NAMALWA (cell line): ENCODE measurements around the gene EIPR1.
"Not testable (repeated sequence)": the region's sequence is repeated elsewhere in the genome, so short reads cannot be mapped to it uniquely, and the experiment has no call there.

ENCODE experiments used
- DNase-seq: peaks from one replicate; pipeline ENCODE4 v3.0.0-alpha.2; 2015; ENCODE audit warnings: low spot score

EIPR1 gene

GRCh38 chr2:3211256-3212060 lies 166.2 kb downstream of the EIPR1 start:
- DNase-seq: no peak

- DNase-seq: no peak
Observed at GRCh38 chr2:3210257-3210656, 167.4 kb downstream of the EIPR1 start.

DNA sequence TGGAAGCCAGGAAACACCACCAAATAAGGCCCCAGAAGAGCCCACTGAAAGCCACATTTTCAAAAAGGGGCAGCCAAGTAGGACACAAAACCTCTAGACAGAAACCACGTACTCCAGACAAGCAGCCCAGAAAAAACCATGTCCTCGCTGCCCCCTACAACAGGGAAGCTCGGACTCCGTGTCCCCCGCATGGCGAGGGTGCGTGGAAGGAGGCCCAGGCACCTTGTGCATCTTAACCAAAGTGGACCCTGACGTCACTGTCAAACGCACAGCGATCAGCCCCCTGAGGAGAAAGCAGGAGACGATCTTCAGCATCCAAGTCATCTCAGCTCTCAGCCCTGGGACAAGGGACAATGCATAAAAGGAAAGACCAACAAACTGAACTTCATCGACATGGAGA lies 168.4 kb downstream of the EIPR1 start:
- no peak for DNase-seq

GRCh38 chr2:3208591-3208990 lies 169.0 kb downstream of the EIPR1 start:
- no peak for DNase-seq

- DNase-seq: no peak
Observed at GRCh38 chr2:3208179-3208578, 169.4 kb downstream of the EIPR1 start.

DNA sequence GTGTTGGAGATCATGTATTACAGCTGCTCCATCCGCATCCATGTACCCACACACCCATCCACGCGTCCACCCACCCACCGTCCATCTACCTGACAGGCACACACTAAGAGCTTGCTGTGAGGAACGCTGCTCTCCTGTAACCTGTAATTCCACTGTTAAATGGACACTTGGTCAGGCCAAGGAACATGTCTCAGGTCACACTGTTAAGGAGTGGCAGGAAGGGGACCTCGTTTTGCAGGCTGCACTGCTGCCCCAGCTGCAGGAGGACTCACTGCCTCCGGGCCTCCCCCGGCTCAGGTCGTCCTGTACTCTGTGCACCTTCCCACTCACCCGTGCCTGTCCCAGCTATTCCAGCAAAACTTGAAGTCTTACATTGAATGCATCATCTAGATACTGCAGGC lies 170.5 kb downstream of the EIPR1 start:
- DNase-seq: no peak

GRCh38 chr2:3205845-3206244 lies 171.8 kb downstream of the EIPR1 start:
- no peak for DNase-seq

- DNase-seq: no peak
Observed at GRCh38 chr2:3204031-3204821, 173.4 kb downstream of the EIPR1 start.

DNA sequence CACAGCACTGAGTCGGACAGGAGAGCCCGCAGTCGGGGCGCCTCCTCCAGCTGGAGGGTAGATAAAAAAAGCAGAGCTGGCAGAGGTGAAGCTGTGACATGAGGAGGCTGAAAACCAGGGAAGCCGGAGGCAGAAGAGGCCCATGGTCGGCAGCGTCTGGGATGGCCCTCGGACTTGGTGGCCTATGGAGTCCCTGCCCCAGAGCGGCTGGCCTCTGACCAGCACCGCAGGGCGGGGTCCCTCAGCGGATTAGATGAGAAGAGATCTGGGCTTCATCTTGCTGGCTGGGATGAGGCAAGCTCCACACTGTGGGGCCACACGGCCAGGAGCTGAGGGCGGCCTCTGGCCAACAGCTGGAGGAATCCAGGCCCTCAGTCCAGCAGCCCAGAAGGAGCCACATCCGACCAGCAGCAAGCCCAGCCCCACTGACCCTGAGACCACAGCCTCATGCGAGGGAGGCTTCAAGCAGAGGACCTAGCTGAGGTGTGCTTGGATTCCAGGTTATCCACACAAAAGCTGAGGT lies 174.1 kb downstream of the EIPR1 start:
- DNase-seq: no peak

DNA sequence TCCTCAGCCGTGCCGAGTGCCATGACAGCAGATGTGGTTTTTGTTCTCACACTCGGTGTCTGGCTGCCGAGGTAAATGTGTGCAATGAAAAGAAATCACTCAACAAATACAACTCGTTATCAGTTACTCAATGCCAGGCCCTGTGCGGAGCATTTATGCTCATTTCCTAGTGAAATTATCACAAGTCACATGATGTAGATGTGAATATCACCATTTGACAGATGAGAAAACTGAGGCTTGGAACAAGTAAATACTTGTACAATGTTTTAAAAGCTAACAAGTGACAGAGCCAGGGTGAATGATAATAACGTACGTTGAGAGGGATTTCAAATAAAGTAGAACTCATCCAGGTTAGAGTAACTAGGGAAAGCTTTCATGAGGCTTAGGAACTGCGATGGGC lies 174.7 kb downstream of the EIPR1 start:
- no peak for DNase-seq

DNA sequence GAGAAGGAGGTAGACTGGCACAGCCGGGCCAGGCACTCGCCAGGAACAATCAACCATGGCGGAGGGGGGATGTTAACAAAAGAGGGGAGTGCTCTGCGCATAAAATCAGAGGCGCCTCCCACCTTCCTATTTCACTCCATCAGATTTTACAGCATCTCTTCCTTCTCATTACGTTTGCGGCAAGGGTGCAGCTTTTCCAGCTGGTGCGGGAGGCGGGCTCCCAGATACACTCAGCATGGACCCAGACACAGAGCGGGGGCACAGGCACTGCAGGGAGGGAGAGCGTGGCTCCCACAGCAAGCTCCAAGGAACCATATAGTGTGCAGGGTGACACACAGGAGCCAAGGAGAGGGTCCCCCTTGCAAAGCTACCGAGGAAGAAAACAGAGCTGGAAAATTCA lies 176.3 kb downstream of the EIPR1 start:
- no peak for DNase-seq

DNA sequence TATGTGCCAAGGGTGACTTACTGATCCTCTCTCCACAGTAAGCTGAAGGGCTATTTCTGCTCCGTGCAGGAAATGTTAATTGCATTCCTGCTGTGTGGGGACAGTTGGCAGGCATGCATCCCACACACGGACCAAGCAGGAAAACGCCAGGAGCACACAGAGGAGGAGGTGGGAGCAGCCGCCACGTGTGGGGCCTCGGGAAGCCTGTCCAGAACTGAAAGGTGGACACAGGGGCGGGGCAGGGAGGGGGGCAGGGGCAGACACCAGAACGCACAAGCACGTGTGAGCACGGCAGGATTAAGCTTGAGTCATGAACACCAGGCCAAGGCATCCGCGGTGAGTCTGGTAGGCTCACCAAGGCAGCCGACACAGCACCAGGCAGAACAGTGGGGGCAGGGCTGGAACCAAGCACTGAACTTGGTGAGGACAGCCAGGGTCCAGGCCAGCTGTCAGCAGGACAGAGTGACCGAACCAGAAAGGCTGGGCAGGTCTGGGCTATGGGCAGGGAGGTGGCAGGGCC lies 177.1 kb downstream of the EIPR1 start:
- DNase-seq: no peak

DNA sequence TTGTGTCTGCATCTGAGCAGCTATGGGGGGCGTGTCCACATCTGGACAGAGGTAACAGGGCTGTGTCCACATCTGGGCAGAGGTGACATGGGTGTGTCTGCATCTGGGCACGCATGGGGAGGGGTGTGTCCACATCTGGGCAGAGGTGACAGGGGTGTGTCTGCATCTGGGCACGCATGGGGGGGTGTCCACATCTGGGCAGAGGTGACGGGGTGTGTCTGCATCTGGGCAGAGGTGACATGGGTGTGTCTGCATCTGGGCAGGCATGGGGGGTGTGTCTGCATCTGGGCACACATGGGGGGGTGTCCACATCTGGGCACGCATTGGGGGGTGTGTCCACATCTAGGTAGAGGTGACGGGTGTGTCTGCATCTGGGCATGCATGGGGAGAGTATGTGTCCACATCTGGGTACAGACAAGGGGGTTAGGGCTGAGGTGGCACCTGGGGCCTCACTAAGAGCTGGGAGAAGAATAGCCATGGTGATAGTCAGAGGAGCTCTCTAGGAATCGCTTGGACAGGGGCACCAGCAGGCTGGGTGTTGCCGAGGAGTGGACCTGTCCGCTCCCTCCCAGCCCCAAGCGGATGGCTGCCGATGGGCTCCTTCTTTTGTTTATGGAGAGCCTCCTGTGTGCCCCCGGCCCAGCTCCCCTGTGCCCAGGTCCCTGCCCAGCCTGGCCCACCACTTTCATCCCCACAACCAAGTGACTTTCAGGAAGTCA lies 177.8 kb downstream of the EIPR1 start:
- DNase-seq: no peak

DNA sequence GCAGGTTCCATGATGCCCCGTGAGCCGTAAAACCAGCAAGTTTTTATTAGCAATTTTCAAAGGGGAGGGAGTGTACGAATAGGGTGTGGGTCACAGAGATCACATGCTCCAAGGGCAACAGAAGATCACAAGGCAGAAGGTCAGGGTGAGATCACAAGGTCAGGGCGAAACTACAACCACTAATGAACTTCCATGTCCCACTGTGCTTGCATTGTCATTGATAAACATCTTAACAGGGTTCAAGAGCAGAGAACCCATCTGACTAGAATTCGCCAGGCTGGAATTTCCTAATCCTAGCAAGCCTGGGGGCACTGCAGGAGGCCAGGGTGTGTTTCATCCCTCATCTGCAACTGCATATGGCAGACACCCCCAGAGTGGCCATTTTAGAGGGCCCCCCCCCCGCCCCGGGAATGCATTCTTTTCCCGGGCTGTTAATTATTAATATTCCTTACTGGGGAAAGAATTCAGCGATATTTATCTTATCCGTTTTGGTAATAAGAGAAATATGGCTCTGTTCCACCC lies 178.9 kb downstream of the EIPR1 start:
- DNase-seq: not testable (repeated sequence)

DNA sequence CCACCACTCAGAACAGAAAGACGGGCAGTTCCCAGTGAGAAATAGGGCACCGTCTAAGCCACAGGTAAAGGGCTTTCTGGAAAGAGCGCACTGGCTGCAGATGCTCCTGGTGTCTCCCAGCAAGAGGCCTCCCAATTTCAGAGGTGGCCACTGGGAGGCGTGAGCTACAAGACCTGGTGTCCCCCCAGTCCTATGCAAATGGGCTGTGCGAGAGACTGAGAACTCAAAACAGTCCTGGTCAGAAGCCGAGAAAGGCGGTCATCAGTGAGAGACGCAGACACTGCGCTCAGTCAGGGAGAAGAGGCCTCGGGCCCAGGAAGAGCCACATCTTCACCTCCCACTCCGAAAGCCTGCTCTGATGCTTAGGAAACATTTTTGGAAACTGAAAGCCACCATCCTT lies 179.5 kb downstream of the EIPR1 start:
- peak; percentile 20 for DNase-seq

GRCh38 chr2:3197308-3197707 lies 180.3 kb downstream of the EIPR1 start:
- no peak for DNase-seq

DNA sequence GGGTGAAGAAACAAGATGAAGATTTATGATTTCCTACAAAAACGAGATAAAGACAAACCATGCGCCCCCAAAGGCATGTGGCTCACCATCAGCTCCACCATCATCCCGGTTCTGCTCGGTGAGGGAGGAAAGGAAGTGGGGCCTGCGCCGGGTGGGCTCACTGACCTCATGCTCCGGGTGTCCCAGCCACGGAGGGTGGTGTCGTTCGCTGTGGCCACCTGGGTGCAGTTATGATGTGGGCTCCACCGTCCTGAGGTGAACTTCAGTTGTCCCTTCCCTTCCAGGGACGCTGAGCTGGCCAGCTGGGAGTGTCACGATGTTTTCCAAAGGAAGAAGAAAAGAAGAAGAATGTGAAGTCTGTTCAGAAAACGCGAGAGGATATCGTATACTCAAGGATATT lies 180.9 kb downstream of the EIPR1 start:
- DNase-seq: no peak

DNA sequence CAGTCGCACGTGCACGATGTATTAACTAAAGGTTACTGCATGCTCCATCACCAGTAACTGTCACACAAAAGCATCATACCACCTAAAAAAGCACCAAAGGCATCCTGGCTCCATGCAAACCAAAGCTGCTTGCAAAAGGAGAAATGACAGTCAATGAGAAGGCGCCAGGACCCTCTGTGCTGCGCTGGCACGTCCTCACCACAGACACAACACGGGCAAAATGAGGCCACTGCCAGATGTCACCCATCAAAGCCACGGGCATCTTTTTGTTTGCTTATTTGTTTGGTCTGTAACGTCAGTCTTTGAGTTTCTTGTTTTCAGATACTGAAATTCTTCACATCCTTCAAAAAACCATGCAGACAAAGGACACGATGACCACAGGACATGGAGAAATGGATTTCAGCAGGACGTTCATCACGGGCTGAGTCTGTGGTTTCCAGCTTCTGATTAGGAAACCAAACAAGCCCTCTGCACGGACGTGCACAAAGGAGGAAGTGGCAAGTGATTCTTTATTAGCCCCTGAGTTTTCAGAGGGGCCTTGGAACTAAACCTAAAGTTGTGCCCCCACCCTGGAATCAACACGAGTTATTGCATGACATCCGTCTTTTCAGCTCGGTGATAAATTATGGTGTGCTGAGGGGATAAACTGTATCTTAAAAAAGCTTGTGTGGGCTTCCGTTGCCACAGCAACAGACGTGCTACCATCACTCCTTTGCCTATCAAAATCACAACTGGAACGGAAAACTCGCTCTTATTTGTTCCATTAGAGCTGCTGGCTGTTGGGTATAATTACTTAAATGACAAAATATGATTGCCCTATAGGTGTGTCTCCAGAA lies 181.8 kb downstream of the EIPR1 start:
- no peak for DNase-seq

GRCh38 chr2:3194828-3195227 lies 182.8 kb downstream of the EIPR1 start:
- no peak for DNase-seq

- DNase-seq: no peak
Observed at GRCh38 chr2:3193443-3194330, 183.9 kb downstream of the EIPR1 start.
